AG10803 (cell line): ENCODE data around the gene MYO3A.

Experiments used
- DNase-seq: peaks from one replicate; pipeline ENCODE4 v3.0.0; 2010; ENCODE audit warnings: low read depth
- H3K4me3 ChIP-seq: 2 replicates; pipeline ENCODE4 v1.5.1; 2011; ENCODE audit warnings: mild to moderate bottlenecking, low read length, control low read depth
- TF ChIP-seq, protein P1 (sequence below): conservative IDR thresholded peaks from 2 replicates; pipeline ENCODE4 v1.5.1; 2011; ENCODE audit warnings: mild to moderate bottlenecking, low read length, control low read depth, inconsistent platforms

The MYO3A gene

DNA sequence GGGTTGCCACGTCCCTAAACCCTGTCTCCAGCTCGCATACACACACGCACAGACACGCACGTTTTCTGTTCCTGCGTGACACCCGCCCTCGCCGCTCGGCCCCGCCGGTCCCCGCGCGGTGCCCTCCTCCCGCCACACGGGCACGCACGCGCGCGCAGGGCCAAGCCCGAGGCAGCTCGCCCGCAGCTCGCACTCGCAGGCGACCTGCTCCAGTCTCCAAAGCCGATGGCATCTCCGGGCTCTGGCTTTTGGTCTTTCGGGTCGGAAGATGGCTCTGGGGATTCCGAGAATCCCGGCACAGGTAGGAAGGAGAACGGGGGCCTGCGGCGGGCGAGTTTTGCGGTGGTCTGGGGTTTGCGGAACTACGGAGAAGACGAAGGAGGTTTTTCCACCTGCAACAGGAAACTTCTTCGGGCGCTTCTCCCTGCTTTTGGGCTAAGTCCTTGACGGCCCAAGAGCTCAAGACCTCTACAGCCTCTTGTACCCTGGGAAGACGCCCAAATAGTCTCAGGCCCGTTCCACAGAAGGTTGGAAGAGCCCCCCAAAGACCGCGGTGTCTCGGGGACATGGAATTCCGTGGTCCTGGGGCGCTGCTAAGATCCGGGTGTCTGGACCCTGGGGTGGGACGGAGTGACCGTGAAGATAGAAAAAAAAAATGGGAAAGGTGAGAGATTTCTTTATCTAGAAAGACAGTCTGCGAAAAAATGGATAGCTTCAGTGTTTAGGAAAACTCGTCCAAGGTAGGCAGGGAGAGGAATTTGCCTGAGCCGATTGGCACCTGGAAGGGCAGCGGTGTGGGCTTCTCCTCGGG is 282.8 kb downstream of the MYO3A start, which contains the start of gene GAD2:
Gene GAD2 (plus strand): TSS at position 190 of the 811 bp plus-strand sequence. CDS start 36 bp downstream, at position 226.
- TF ChIP-seq, protein P1, sequence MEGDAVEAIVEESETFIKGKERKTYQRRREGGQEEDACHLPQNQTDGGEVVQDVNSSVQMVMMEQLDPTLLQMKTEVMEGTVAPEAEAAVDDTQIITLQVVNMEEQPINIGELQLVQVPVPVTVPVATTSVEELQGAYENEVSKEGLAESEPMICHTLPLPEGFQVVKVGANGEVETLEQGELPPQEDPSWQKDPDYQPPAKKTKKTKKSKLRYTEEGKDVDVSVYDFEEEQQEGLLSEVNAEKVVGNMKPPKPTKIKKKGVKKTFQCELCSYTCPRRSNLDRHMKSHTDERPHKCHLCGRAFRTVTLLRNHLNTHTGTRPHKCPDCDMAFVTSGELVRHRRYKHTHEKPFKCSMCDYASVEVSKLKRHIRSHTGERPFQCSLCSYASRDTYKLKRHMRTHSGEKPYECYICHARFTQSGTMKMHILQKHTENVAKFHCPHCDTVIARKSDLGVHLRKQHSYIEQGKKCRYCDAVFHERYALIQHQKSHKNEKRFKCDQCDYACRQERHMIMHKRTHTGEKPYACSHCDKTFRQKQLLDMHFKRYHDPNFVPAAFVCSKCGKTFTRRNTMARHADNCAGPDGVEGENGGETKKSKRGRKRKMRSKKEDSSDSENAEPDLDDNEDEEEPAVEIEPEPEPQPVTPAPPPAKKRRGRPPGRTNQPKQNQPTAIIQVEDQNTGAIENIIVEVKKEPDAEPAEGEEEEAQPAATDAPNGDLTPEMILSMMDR: no peak
- no peak for DNase-seq
- no peak within 1 kb of the TSS for H3K4me3 ChIP-seq

DNA sequence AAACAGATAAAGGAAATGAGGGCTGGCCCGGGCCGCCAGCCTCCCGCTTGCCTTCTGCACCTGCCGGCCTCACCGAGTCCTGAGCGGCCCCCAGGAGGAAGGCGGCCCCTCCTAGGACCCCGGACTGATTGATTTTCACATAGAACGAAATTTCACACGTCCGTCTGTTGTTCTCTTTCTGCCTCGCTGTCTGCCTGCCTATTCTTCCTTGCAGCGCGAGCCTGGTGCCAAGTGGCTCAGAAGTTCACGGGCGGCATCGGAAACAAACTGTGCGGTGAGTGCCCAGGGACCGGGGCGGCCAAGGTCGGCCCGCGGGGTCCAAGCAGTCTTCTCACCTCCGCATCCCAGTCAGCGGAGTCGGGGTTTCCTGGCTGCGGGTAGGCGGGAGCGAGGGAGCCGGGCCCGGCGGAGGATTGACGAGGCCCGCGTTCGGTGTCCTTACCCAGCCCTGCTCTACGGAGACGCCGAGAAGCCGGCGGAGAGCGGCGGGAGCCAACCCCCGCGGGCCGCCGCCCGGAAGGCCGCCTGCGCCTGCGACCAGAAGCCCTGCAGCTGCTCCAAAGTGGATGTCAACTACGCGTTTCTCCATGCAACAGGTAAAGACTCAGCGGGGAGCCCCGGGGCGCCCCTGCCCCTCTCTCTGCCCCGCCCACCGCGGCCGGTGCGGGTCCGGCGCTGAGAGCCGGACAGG is 283.5 kb downstream of the MYO3A start:
- H3K4me3 ChIP-seq: no peak overlapping the region
- DNase-seq: no peak
- TF ChIP-seq, protein P1: no peak

DNA sequence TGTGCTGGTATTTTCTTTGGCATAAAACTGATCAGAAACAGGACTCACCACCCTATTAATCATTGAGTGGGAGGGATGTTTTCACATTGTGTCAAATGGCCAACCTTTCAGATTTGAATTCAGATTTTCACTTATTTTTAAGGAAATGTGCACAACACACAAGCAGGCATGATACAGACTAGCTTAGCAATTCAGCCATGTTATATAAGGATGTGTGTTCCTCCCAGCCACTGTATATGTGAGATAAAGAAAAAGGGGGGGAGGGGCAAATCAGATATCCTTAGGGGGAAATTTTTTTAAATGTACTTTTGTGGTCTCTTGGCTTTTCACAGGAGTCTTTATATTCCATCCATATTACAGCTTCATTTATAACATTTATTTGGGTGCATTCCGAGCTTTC is 285.6 kb downstream of the MYO3A start:
- no peak overlapping the region for H3K4me3 ChIP-seq
- no peak for DNase-seq
- TF ChIP-seq, protein P1: no peak

DNA sequence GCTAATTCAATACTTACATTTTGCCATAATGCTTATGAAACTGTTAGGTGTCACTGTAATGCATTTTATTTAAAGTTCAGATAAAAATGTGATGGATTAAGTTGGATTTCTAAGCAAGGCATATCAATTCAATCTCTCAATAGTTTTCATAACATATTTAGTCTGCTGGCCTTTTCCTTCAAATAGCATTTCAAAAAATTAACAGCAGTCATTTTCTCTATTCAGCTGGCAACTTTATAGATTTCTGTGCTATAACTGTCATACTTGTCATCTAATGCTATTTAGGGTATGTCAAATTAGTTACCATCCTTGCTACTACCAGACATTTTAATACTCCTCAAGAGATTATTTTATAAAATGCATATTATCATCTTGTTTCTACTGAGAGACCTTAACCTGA is 286.9 kb downstream of the MYO3A start:
- TF ChIP-seq, protein P1: no peak
- DNase-seq: no peak
- no peak overlapping the region for H3K4me3 ChIP-seq

DNA sequence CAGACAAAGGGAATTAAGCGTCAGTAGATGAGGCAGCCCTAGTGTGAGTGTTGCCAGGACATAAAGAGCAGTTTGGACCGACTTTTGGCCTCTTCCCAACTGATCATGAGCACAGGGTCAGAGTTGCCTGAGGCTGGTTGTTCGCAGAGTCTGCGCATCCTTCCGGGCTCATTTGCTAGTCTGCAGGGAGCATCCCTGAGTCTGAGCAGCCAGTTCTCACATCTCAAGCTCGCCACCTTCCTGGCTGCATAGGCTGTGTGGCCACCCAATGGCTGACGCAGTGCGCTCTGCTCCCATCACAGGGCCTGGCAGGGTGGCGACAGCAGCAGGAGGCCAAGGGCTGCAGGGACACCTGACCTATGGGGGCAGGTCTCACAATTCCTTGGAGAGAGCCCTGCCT is 287.5 kb downstream of the MYO3A start:
- TF ChIP-seq, protein P1: no peak
- no peak for DNase-seq
- no peak overlapping the region for H3K4me3 ChIP-seq

DNA sequence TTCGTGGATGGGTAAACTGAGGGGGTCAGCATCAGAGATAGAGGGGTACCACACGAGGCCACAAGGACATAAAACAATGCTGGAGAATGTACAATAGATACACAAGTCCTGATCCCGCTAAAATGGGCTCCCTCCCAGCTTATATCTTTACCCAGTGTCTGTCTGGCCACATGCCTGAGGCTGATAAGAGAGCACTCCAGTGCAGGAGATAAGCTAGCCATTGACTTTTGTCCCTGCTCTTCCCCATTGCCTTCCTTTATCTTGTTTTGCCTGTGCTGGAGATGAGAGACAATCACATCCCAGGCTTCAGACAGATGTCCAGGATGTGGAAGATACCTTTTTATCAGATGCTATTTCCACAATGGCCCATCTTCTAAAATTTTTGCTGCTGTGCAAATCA is 288.5 kb downstream of the MYO3A start:
- H3K4me3 ChIP-seq: no peak overlapping the region
- DNase-seq: no peak
- TF ChIP-seq, protein P1: no peak

DNA sequence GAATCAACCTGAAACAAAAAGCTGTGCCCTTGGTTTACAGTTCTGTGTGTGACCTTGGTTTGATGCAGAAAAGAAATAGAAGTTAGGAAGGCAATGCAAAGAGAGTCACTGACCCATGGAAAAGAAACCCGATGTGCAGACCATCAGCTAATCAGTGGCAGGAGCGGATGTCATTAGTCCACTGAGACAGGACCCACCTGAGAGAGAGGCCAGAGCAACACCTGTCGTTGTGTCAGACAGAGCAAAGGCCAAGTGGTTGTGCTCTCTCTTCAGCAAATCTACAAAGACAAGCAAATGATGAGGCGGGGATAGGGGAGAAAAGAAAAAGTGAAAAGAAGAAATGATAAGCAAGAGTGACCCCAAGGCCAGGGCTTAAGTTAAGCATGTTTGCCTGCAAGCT is 291.3 kb downstream of the MYO3A start:
- TF ChIP-seq, protein P1: no peak
- no peak overlapping the region for H3K4me3 ChIP-seq
- DNase-seq: no peak
